Measurements from ENCODE around the gene CCSER1. TPM values are rescaled to one million over a fixed set of nuclear protein-coding genes. Genes with fewer than 3 reads are reported as not detected.

The CCSER1 gene
- total RNA-seq, 1 donor from 2014 or later: 15.7 TPM

- Mint-ChIP-seq H3K4me1 (ENCODE audit: low read depth, unreplicated experiment) (no peaks in the 10 kb centered on the region), H3K27me3 (ENCODE audit: unreplicated experiment) (peaks cover 3% of the 10 kb centered on the region), H3K36me3 (ENCODE audit: unreplicated experiment) (no peaks in the 10 kb centered on the region), H3K4me3 (ENCODE audit: unreplicated experiment) (no peak overlapping the region), H3K27ac (ENCODE audit: unreplicated experiment) (no peak overlapping the region), H3K9me3 (ENCODE audit: unreplicated experiment) (peaks cover 2% of the 10 kb centered on the region)
- no peak for DNase-seq
- TF ChIP-seq CTCF (IDR thresholded peaks at IDR 0.05; ENCODE audit: partially characterized antibody, unreplicated experiment): no peak
Observed at GRCh38 chr4:90415116-90415515, 287.9 kb downstream of the CCSER1 start.

- Mint-ChIP-seq H3K9me3 (ENCODE audit: unreplicated experiment) (peaks cover 2% of the 10 kb centered on the region), H3K4me3 (ENCODE audit: unreplicated experiment) (no peak overlapping the region), H3K36me3 (ENCODE audit: unreplicated experiment) (no peaks in the 10 kb centered on the region), H3K27me3 (ENCODE audit: unreplicated experiment) (no peaks in the 10 kb centered on the region), H3K4me1 (ENCODE audit: low read depth, unreplicated experiment) (no peaks in the 10 kb centered on the region), H3K27ac (ENCODE audit: unreplicated experiment) (no peak overlapping the region)
- no peak for DNase-seq
- TF ChIP-seq CTCF (IDR thresholded peaks at IDR 0.05; ENCODE audit: partially characterized antibody, unreplicated experiment): peak; percentile 56
Observed at GRCh38 chr4:90419124-90419711, 292.0 kb downstream of the CCSER1 start.

GRCh38 chr4:90421161-90421560 lies 294.0 kb downstream of the CCSER1 start:
- no peak overlapping the region for H3K27ac Mint-ChIP-seq (ENCODE audit: unreplicated experiment)
- H3K4me1 Mint-ChIP-seq (ENCODE audit: low read depth, unreplicated experiment): no peaks in the 10 kb centered on the region
- H3K9me3 Mint-ChIP-seq (ENCODE audit: unreplicated experiment): peaks cover 2% of the 10 kb centered on the region
- no peak overlapping the region for H3K4me3 Mint-ChIP-seq (ENCODE audit: unreplicated experiment)
- no peak for DNase-seq
- H3K27me3 Mint-ChIP-seq (ENCODE audit: unreplicated experiment): no peaks in the 10 kb centered on the region
- TF ChIP-seq CTCF (IDR thresholded peaks at IDR 0.05; ENCODE audit: partially characterized antibody, unreplicated experiment): no peak
- H3K36me3 Mint-ChIP-seq (ENCODE audit: unreplicated experiment): no peaks in the 10 kb centered on the region

GRCh38 chr4:90425893-90426292 lies 298.7 kb downstream of the CCSER1 start:
- Mint-ChIP-seq H3K4me1 (ENCODE audit: low read depth, unreplicated experiment) (no peaks in the 10 kb centered on the region), H3K27me3 (ENCODE audit: unreplicated experiment) (peaks cover 1% of the 10 kb centered on the region), H3K36me3 (ENCODE audit: unreplicated experiment) (no peaks in the 10 kb centered on the region), H3K4me3 (ENCODE audit: unreplicated experiment) (no peak overlapping the region), H3K27ac (ENCODE audit: unreplicated experiment) (no peak overlapping the region), H3K9me3 (ENCODE audit: unreplicated experiment) (no peaks in the 10 kb centered on the region)
- no peak for DNase-seq
- no peak for TF ChIP-seq CTCF (IDR thresholded peaks at IDR 0.05; ENCODE audit: partially characterized antibody, unreplicated experiment)

GRCh38 chr4:90438522-90438921 lies 311.3 kb downstream of the CCSER1 start:
- no peaks in the 10 kb centered on the region for H3K27me3 Mint-ChIP-seq (ENCODE audit: unreplicated experiment)
- H3K36me3 Mint-ChIP-seq (ENCODE audit: unreplicated experiment): no peaks in the 10 kb centered on the region
- no peak overlapping the region for H3K4me3 Mint-ChIP-seq (ENCODE audit: unreplicated experiment)
- peaks cover 12% of the 10 kb centered on the region for H3K4me1 Mint-ChIP-seq (ENCODE audit: low read depth, unreplicated experiment)
- no peak for DNase-seq
- TF ChIP-seq CTCF (IDR thresholded peaks at IDR 0.05; ENCODE audit: partially characterized antibody, unreplicated experiment): no peak
- no peak overlapping the region for H3K27ac Mint-ChIP-seq (ENCODE audit: unreplicated experiment)
- H3K9me3 Mint-ChIP-seq (ENCODE audit: unreplicated experiment): no peaks in the 10 kb centered on the region
